Keratinocyte (primary cell): ENCODE results near the gene GYPB. TPM values are rescaled to one million over a fixed set of nuclear protein-coding genes. Genes with fewer than 3 reads are reported as not detected.
"Not testable (repeated sequence)": the region's sequence is repeated elsewhere in the genome, so short reads cannot be mapped to it uniquely, and the experiment has no call there.

Experiments used
- DNase-seq: peaks from one replicate; pipeline ENCODE4 v3.0.0-alpha.2; 2011; ENCODE audit warnings: low read depth, missing footprints, low spot score
- FAIRE-seq: peaks from 2 replicates; lab custom pipeline; 2011; peaks lifted over from hg19 to GRCh38; lab: Jason Lieb, UNC
- H2AFZ ChIP-seq: 2 replicates; pipeline ENCODE4 v1.6.0; 2012; ENCODE audit warnings: low read length, control low read depth, inconsistent platforms; ENCODE audit not compliant: control insufficient read depth
- H3K27ac ChIP-seq: 2 replicates; pipeline ENCODE4 v1.5.1; 2011; ENCODE audit warnings: low read length; ENCODE audit not compliant: control insufficient read depth, insufficient read depth
- H3K27me3 ChIP-seq: 3 replicates; pipeline ENCODE4 v1.6.0; 2011; ENCODE audit warnings: low read length; ENCODE audit not compliant: control insufficient read depth, insufficient read depth; ENCODE audit errors: extremely low read depth
- H3K36me3 ChIP-seq, 2 experiments: 2 replicates in 1 of 2; 3 replicates in 1 of 2; pipeline ENCODE4 v1.5.1; 2011; ENCODE audit warnings: low read length in 2 of 2, mild to moderate bottlenecking in 1 of 2; ENCODE audit not compliant: control insufficient read depth in 2 of 2, insufficient read depth in 2 of 2; ENCODE audit errors: extremely low read depth in 1 of 2
- H3K4me1 ChIP-seq: 3 replicates; pipeline ENCODE4 v1.5.1; 2011; ENCODE audit warnings: low read length; ENCODE audit not compliant: control insufficient read depth, insufficient read depth; ENCODE audit errors: extremely low read depth
- H3K4me2 ChIP-seq: 3 replicates; pipeline ENCODE4 v1.6.0; 2011; ENCODE audit warnings: low read depth, low read length; ENCODE audit not compliant: control insufficient read depth, insufficient read depth; ENCODE audit errors: extremely low read depth
- H3K4me3 ChIP-seq, 3 experiments: fragments of 200-600 bp in 1 of 3; sonication (generic) in 1 of 3; 2 replicates in 2 of 3; 3 replicates in 1 of 3; pipeline ENCODE4 v1.5.1; 2011 to 2016; ENCODE audit warnings: low read length in 3 of 3, mild to moderate bottlenecking in 3 of 3, control low read depth in 2 of 3, inconsistent platforms in 1 of 3, low read depth in 1 of 3, mixed read lengths in 1 of 3, mixed run types in 1 of 3, moderate library complexity in 1 of 3; ENCODE audit not compliant: control insufficient read depth in 2 of 3, insufficient read depth in 2 of 3; ENCODE audit errors: extremely low read depth in 1 of 3
- H3K79me2 ChIP-seq: 2 replicates; pipeline ENCODE4 v1.6.0; 2012; ENCODE audit warnings: low read length; ENCODE audit not compliant: control insufficient read depth, insufficient read depth
- H3K9ac ChIP-seq: 3 replicates; pipeline ENCODE4 v1.6.0; 2011; ENCODE audit warnings: low read length; ENCODE audit not compliant: control insufficient read depth, insufficient read depth; ENCODE audit errors: extremely low read depth
- H3K9me1 ChIP-seq: 3 replicates; pipeline ENCODE4 v1.6.0; 2011; ENCODE audit warnings: low read length; ENCODE audit not compliant: control insufficient read depth, insufficient read depth; ENCODE audit errors: extremely low read depth
- H3K9me3 ChIP-seq: 2 replicates; pipeline ENCODE4 v1.5.1; 2012; ENCODE audit warnings: low read depth, low read length; ENCODE audit not compliant: control insufficient read depth
- H4K20me1 ChIP-seq: 3 replicates; pipeline ENCODE4 v1.6.0; 2011; ENCODE audit warnings: low read length; ENCODE audit not compliant: control insufficient read depth, insufficient read depth; ENCODE audit errors: extremely low read depth
- CTCF ChIP-seq, 3 experiments: IDR thresholded peaks in 1 of 3; conservative IDR thresholded peaks in 1 of 3; optimal IDR thresholded peaks in 1 of 3; 2 replicates in 2 of 3; 3 replicates in 1 of 3; pipeline versions ENCODE3 to v1.5.1; 2011; ENCODE audit warnings: low read length in 3 of 3, mild to moderate bottlenecking in 3 of 3, moderate library complexity in 2 of 3, control low read depth in 1 of 3, inconsistent platforms in 1 of 3; ENCODE audit not compliant: insufficient read depth in 2 of 3; ENCODE audit errors: extremely low read depth in 1 of 3
- EZH2 ChIP-seq: IDR thresholded peaks from one replicate; pipeline ENCODE4 v1.6.1; 2012; ENCODE audit warnings: inconsistent platforms, mild to moderate bottlenecking, low read length, moderate library complexity
- dilution Hi-C: fragments of 300-500 bp; cut with MboI; formaldehyde crosslinking; loops from one replicate; pipeline ENCODE4 v1.7.0; 2020; ENCODE audit warnings: low sequenced_read_pairs; ENCODE audit not compliant: extremely low pct_ligation_motif_present
- polyA plus RNA-seq, 5 experiments: library from polyadenylated mRNA; depleted of rRNA in 3 of 5; stranded (reverse) in 3 of 5; stranded (forward) in 1 of 5; unstranded in 1 of 5; fragments of >200 nt; gene quantifications; 1 replicate in 1 of 5; 2 replicates in 3 of 5; 3 replicates in 1 of 5; pipeline versions ENCODE4 v1.2.1 to v1.2.3, GENCODE V29; 2011 to 2012; ENCODE audit warnings: missing spikeins in 2 of 5, low read depth in 1 of 5, low replicate concordance in 1 of 5

GYPB gene
- polyA plus RNA-seq, 1 donor (not counting 4 experiments of a cell fraction or from before 2014, with no cell fraction given) = not detected

DNA sequence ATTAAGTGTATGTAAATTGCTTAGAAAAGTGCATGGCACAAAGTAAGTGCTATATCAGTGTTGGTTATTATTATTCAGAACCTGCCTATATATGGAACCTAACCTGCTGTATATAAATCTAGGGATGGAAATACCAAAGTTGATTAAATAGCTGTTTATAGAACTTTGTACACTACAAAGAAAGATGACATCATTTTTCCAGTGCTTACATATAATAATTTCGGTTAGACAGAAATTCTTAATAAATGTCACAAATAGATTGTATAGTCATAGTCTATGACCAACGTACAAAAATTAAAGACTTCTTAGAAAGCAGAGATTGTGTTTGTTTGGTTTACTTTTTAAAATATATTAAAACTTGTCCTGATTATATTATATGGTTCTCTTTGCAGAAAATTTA is 4.4 kb downstream of the GYPB start:
- Histone ChIP-seq H3K4me1 (no peaks in the 10 kb centered on the region), H3K9ac (no peak overlapping the region), H3K9me1 (no peaks in the 10 kb centered on the region), H4K20me1 (no peaks in the 10 kb centered on the region), H3K27ac (no peak overlapping the region), H3K9me3 (no peaks in the 10 kb centered on the region), H3K79me2 (no peaks in the 10 kb centered on the region), H3K36me3 (no peaks in the 10 kb centered on the region), H2AFZ (no peak overlapping the region), H3K4me2 (no peak overlapping the region), H3K27me3 (no peaks in the 10 kb centered on the region), H3K4me3 (no peak overlapping the region)
- DNase-seq (no peak), FAIRE-seq (no peak)
- TF ChIP-seq CTCF (optimal IDR thresholded peaks at IDR 0.05 in 1 of 3, IDR thresholded peaks at IDR 0.05 in 1 of 3, conservative IDR thresholded peaks at IDR 0.05 in 1 of 3; ENCODE audit: extremely low read depth in 1 of 3, insufficient read depth in 2 of 3, low read length in 3 of 3) (no peak), EZH2 (no peak)
- dilution Hi-C loops = no loop called here

- DNase-seq, H3K9me1 ChIP-seq, H4K20me1 ChIP-seq, H3K9ac ChIP-seq, H3K27ac ChIP-seq, FAIRE-seq, H3K9me3 ChIP-seq, H3K79me2 ChIP-seq, H3K4me1 ChIP-seq, H2AFZ ChIP-seq, dilution Hi-C loops, H3K4me2 ChIP-seq, H3K36me3 ChIP-seq, H3K4me3 ChIP-seq, H3K27me3 ChIP-seq: not testable (repeated sequence)
Measured at GRCh38 chr4:144008602-144009001, 10.6 kb downstream of the GYPB start.

DNA sequence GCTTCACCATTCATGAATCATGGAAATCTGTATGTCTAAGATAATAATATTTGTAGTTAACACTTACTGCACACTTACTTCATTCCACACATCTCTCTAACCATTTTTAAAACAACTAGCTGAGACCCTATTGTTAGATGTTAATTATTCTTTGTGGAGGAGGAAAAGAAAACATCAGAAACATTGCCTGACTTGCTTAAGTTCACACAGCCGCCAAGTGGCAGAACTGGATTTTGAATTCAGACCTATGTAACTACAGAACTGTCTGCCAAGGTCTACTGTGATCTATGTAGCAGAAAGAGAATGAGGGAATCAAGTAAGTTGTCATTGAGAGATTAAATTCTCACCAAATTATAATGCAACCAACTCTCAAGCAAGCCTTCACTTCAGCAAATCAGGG is 11.2 kb downstream of the GYPB start:
- FAIRE-seq, H2AFZ ChIP-seq, H3K9ac ChIP-seq, H3K4me2 ChIP-seq, dilution Hi-C loops, H4K20me1 ChIP-seq, H3K4me3 ChIP-seq, H3K9me1 ChIP-seq, H3K27me3 ChIP-seq, H3K9me3 ChIP-seq, H3K36me3 ChIP-seq, H3K4me1 ChIP-seq, H3K27ac ChIP-seq, H3K79me2 ChIP-seq, DNase-seq: not testable (repeated sequence)

- FAIRE-seq, dilution Hi-C loops, H3K4me1 ChIP-seq: not testable (repeated sequence)
Measured at GRCh38 chr4:144006200-144006803, 12.9 kb downstream of the GYPB start.

More at GRCh38 chr4:144006200-144006803, 12.9 kb downstream of the GYPB start:
- H2AFZ ChIP-seq, H3K4me2 ChIP-seq, H3K79me2 ChIP-seq, H3K27me3 ChIP-seq, H3K36me3 ChIP-seq, DNase-seq, H3K4me3 ChIP-seq, H3K27ac ChIP-seq, H3K9ac ChIP-seq, H3K9me3 ChIP-seq, H4K20me1 ChIP-seq, H3K9me1 ChIP-seq: not testable (repeated sequence)
